GM12891 (cell line): Measurements from ENCODE around the gene VIPR1.
"Not testable (repeated sequence)": the region's sequence is repeated elsewhere in the genome, so short reads cannot be mapped to it uniquely, and the experiment has no call there.

Experiments used
- POLR2A ChIP-seq: IDR thresholded peaks from 2 replicates; pipeline ENCODE4 v1.6.1; 2011; ENCODE audit warnings: low read depth, low read length, control low read depth
- POLR2AphosphoS5 ChIP-seq: IDR thresholded peaks from 2 replicates; pipeline ENCODE4 v1.6.1; 2011; ENCODE audit warnings: low read depth, low read length, control low read depth
- SPI1 ChIP-seq: IDR thresholded peaks from 2 replicates; pipeline ENCODE4 v1.6.1; 2011; ENCODE audit warnings: low read depth, low read length, control low read depth
- TAF1 ChIP-seq: IDR thresholded peaks from 2 replicates; pipeline ENCODE4 v1.6.1; 2011; ENCODE audit warnings: low read depth, low read length, control low read depth

- TF ChIP-seq POLR2A, POLR2AphosphoS5, TAF1, SPI1: not testable (repeated sequence)
Observed at GRCh38 chr3:42579346-42579745, 76.9 kb downstream of the VIPR1 start.
